ENCODE data around the gene NEU4. TPM values are rescaled to one million over a fixed set of nuclear protein-coding genes. Genes with fewer than 3 reads are reported as not detected.
"Not testable (repeated sequence)": the region's sequence is repeated elsewhere in the genome, so short reads cannot be mapped to it uniquely, and the experiment has no call there.

NEU4 gene
- total RNA-seq, 1 donor from 2014 or later: 0.42 TPM

DNA sequence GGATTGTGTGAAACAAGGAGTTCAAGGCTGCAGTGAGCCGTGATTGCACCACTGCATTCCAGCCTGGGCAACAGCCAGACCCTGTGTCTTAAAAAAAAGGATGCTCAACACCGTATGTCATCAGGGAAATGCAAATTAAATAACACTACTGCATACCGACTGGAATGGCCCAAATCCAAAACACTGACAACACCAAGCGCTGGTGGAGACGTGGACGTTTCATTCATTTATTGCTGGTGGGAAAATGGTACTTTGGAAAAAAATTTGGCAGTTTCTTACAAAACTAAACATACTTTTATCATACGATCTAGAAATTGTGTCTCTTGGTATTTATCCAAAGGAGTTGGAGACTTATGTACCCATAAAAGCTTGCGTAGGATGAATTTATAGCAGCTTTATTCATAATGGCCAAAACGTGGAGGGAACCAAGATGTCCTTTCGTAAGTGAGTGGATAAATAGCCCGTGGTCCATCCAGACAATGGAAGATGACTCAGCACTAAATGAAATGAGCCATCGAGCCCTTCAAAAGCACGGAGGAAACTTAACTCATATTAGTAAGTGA is 24.2 kb downstream of the NEU4 start:
- Mint-ChIP-seq H3K27ac (ENCODE audit: unreplicated experiment) (peak overlapping the region; percentile 72), H3K4me3 (ENCODE audit: unreplicated experiment) (no peak overlapping the region), H3K9me3 (ENCODE audit: low read depth) (peaks cover 16% of the 10 kb centered on the region), H3K27me3 (ENCODE audit: low read depth) (peaks cover 22% of the 10 kb centered on the region), H3K4me1 (ENCODE audit: low read depth) (peaks cover 19% of the 10 kb centered on the region), H3K36me3 (ENCODE audit: low read depth) (no peaks in the 10 kb centered on the region)
- TF ChIP-seq, protein P1, sequence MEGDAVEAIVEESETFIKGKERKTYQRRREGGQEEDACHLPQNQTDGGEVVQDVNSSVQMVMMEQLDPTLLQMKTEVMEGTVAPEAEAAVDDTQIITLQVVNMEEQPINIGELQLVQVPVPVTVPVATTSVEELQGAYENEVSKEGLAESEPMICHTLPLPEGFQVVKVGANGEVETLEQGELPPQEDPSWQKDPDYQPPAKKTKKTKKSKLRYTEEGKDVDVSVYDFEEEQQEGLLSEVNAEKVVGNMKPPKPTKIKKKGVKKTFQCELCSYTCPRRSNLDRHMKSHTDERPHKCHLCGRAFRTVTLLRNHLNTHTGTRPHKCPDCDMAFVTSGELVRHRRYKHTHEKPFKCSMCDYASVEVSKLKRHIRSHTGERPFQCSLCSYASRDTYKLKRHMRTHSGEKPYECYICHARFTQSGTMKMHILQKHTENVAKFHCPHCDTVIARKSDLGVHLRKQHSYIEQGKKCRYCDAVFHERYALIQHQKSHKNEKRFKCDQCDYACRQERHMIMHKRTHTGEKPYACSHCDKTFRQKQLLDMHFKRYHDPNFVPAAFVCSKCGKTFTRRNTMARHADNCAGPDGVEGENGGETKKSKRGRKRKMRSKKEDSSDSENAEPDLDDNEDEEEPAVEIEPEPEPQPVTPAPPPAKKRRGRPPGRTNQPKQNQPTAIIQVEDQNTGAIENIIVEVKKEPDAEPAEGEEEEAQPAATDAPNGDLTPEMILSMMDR (IDR thresholded peaks at IDR 0.05): no peak
- DNase-seq (ENCODE audit: low spot score): no peak

DNA sequence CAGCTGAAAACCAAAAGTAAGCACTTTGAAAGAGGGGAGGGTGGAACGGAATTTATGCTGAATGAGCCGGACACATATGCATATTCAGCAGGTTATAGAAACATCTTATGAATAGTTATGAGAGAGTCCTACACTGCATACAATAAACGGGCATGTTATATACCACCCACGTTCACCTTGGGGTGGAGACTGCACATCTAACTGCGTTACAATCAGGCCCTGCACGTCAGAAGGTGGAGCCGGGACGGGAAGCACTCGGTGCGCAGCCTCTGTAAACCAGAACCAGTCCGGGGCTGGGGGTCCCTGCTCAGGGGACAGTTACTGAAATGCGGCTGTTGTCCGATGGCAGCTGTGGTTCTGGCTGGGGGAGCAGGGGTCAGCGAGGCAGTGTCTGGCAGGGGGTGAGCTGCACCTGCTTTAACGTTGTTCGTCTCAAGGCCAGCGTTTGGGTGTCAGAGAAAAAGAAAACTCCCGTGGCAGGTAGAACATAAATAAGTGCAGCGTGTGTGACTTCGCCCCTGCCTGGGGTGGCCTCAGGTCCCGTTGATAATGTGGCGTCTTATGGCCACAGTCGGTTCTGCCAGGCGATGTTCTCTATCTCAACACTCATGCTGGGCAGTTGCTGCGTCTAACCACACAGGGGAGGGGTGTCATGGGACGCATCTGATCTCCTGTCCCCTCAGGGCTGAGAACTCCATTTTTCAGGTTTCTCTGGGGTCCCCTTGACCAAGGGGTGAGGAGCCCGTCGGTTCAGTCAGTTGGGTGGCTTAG is 24.9 kb downstream of the NEU4 start:
- H3K4me3 Mint-ChIP-seq (ENCODE audit: unreplicated experiment): not testable (repeated sequence)

DNA sequence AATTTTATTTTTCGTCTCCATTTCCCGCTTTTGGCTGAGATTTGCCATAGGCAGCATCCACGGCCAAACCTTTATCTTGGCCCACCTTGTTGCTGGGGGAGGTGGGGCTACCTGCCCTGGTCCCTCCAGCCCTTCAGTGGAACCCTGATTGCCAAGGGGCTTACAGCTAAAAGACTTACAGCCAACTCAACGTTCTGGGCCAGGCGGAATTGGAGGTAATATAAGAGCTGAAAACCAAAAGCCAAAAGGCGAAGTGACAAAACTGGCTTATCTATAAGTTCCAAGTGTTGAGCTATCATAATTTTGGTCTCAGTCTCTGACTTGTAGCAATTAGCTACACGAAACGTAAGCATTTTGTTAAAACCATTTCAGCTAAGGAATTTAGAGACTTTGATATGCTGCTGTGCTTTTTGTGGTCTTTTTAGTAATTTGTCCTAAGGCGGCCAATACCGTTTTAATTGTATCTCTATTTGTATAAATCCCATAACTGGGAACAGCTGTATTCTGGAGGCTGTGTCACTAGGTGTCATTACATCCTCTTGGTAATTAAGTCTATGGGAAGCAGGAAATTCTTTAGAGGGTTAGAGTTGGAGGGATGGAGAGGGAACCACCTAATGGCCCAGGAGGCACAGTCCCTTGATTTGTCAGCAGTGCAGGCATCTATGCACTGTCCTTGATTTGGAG is 25.7 kb downstream of the NEU4 start:
- H3K36me3 Mint-ChIP-seq (ENCODE audit: low read depth): no peaks in the 10 kb centered on the region
- H3K4me1 Mint-ChIP-seq (ENCODE audit: low read depth): peaks cover 19% of the 10 kb centered on the region
- H3K9me3 Mint-ChIP-seq (ENCODE audit: low read depth): peaks cover 14% of the 10 kb centered on the region
- no peak overlapping the region for H3K27ac Mint-ChIP-seq (ENCODE audit: unreplicated experiment)
- TF ChIP-seq, protein P1 (IDR thresholded peaks at IDR 0.05): no peak
- H3K4me3 Mint-ChIP-seq (ENCODE audit: unreplicated experiment): no peak overlapping the region
- no peak for DNase-seq (ENCODE audit: low spot score)
- peaks cover 29% of the 10 kb centered on the region for H3K27me3 Mint-ChIP-seq (ENCODE audit: low read depth)

More for the DNA sequence above, 24.9 kb downstream of the NEU4 start:
- Mint-ChIP-seq H3K27ac (ENCODE audit: unreplicated experiment) (peak overlapping the region; percentile 72), H3K4me1 (ENCODE audit: low read depth) (peaks cover 19% of the 10 kb centered on the region), H3K9me3 (ENCODE audit: low read depth) (peaks cover 14% of the 10 kb centered on the region), H3K27me3 (ENCODE audit: low read depth) (peaks cover 27% of the 10 kb centered on the region)
- H3K36me3 Mint-ChIP-seq (ENCODE audit: low read depth); DNase-seq (ENCODE audit: low spot score): not testable (repeated sequence)

DNA sequence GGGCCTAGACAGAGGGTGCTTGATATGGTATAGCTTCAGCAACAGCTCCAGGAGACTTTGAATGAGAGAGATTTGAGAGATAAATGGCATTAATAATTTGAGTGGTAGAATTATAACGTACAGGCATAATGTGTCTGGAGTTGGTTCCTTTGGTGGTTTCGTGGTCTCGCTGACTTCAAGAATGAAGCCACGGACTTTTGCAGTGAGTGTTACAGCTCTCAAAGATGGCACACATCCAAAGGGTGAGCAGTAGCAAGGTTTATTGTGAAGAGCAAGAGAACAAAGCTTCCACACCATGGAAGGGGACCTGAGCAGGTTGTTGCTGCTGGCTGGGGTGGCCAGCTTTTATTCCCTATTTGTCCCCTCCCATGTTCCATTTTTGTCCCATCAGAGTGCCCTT is 26.6 kb downstream of the NEU4 start:
- no peaks in the 10 kb centered on the region for H3K36me3 Mint-ChIP-seq (ENCODE audit: low read depth)
- H3K27me3 Mint-ChIP-seq (ENCODE audit: low read depth): peaks cover 26% of the 10 kb centered on the region
- no peak for DNase-seq (ENCODE audit: low spot score)
- no peak overlapping the region for H3K4me3 Mint-ChIP-seq (ENCODE audit: unreplicated experiment)
- no peak overlapping the region for H3K27ac Mint-ChIP-seq (ENCODE audit: unreplicated experiment)
- H3K4me1 Mint-ChIP-seq (ENCODE audit: low read depth): peaks cover 19% of the 10 kb centered on the region
- H3K9me3 Mint-ChIP-seq (ENCODE audit: low read depth): peaks cover 12% of the 10 kb centered on the region
- TF ChIP-seq, protein P1 (IDR thresholded peaks at IDR 0.05): no peak

DNA sequence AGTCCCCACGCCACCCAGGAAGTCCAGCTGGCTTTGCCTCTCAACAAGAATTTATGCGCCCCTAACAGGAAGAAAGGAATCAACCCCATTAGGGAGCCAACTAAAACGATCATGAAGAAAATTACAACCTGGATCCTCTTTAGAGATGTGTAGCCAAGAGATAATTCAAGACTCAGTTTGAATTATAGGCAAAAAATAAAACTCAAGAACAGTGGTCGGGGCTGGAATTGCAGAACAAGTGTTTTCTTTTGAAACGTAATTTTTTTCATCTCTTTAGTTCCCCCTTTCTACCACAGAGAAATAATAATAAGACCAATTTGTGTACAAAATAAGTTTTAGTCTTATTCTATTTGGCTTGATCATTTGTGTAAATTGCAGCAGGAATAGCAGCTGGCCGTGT is 27.3 kb downstream of the NEU4 start:
- Mint-ChIP-seq H3K27me3 (ENCODE audit: low read depth) (peaks cover 23% of the 10 kb centered on the region), H3K36me3 (ENCODE audit: low read depth) (no peaks in the 10 kb centered on the region), H3K9me3 (ENCODE audit: low read depth) (peaks cover 7% of the 10 kb centered on the region), H3K4me3 (ENCODE audit: unreplicated experiment) (no peak overlapping the region), H3K4me1 (ENCODE audit: low read depth) (peaks cover 19% of the 10 kb centered on the region), H3K27ac (ENCODE audit: unreplicated experiment) (no peak overlapping the region)
- TF ChIP-seq, protein P1 (IDR thresholded peaks at IDR 0.05): peak; percentile 44
- DNase-seq (ENCODE audit: low spot score): no peak
